Activated CD4-positive, alpha-beta memory T cell treated with anti-CD3 and anti-CD28 coated beads for 36 hours (primary cell): ENCODE data around the gene PIM2. TPM values are rescaled to one million over a fixed set of nuclear protein-coding genes. Genes with fewer than 3 reads are reported as not detected.

ENCODE experiments used
- CTCF ChIA-PET: fragments of 350-600 bp; sonication (Branson Sonifier 250); formaldehyde crosslinking; loops from one replicate; lab custom pipeline; 2021; ENCODE audit warnings: antibody characterized with exemption, inconsistent platforms; lab: Charles Lee
- POLR2A ChIA-PET: fragments of 350-600 bp; sonication (Branson Sonifier 250); formaldehyde crosslinking; loops from one replicate; lab custom pipeline; 2021; ENCODE audit warnings: antibody characterized with exemption; lab: Charles Lee
- DNase-seq: peaks from one replicate; pipeline ENCODE4 v3.0.0-alpha.2; 2020
- H3K27ac Mint-ChIP-seq: one replicate; pipeline ENCODE4 v1.8.0; 2021; ENCODE audit warnings: mixed read lengths
- H3K27me3 Mint-ChIP-seq: one replicate; pipeline ENCODE4 v1.8.0; 2021; ENCODE audit warnings: mixed read lengths
- H3K36me3 Mint-ChIP-seq: one replicate; pipeline ENCODE4 v1.8.0; 2021; ENCODE audit warnings: mixed read lengths
- H3K4me1 Mint-ChIP-seq: one replicate; pipeline ENCODE4 v1.8.0; 2021; ENCODE audit warnings: low read depth, mixed read lengths
- H3K4me3 Mint-ChIP-seq: one replicate; pipeline ENCODE4 v1.8.0; 2021; ENCODE audit warnings: mild to moderate bottlenecking, mixed read lengths
- H3K9me3 Mint-ChIP-seq: one replicate; pipeline ENCODE4 v1.8.0; 2021; ENCODE audit warnings: mixed read lengths
- intact Hi-C: fragments of 100-400 bp; cut with micrococcal nuclease; formaldehyde crosslinking; loops from one replicate; pipeline ENCODE4 v1.15.1; 2023
- total RNA-seq, 2 experiments: library from RNA; stranded (reverse); gene quantifications; one replicate each; pipeline ENCODE4 v1.2.3, GENCODE V29; 2021

PIM2 gene
- 100 to 1,000 TPM; 386 to 401 TPM for total RNA-seq

- Mint-ChIP-seq H3K27me3 (peaks cover 4% of the 10 kb centered on the region), H3K36me3 (peaks cover 75% of the 10 kb centered on the region), H3K9me3 (no peaks in the 10 kb centered on the region), H3K4me3 (peak within 1 kb of the TSS; percentile 98), H3K27ac (peak within 1 kb of the TSS; percentile 99), H3K4me1 (peaks cover 41% of the 10 kb centered on the region)
- ChIA-PET POLR2A (interaction anchor here (0.6 to 8.8 kb wide), 7 partner anchors 8 to 321 kb away, joined by 3 to 286 read pairs (median 5); no protein-coding TSS in a partner anchor), CTCF (interaction anchor here (0.6 to 1.6 kb wide), 4 partner anchors 19 to 27 kb away, joined by 3 to 6 read pairs (median 6); no protein-coding TSS in a partner anchor)
- DNase-seq: peak; percentile 94
- intact Hi-C loops: loop anchor here (1.0 to 10.0 kb wide), 8 partner anchors 19 to 379 kb away; partner anchors contain the start of genes HDAC6, PQBP1, TBC1D25 and TFE3
Measured at GRCh38 chrX:48918643-48919340, at the start of gene PIM2. PIM2 (minus strand) TSS chrX:48919024; CDS start chrX:48918834, 190 bp downstream.

GRCh38 chrX:48968377-48968776 lies 49.6 kb upstream of the PIM2 start:
- intact Hi-C loops: no loop called here
- Mint-ChIP-seq H3K4me1 (peaks cover 16% of the 10 kb centered on the region), H3K36me3 (no peaks in the 10 kb centered on the region), H3K9me3 (no peaks in the 10 kb centered on the region), H3K4me3 (no peak overlapping the region), H3K27me3 (no peaks in the 10 kb centered on the region), H3K27ac (no peak overlapping the region)
- no peak for DNase-seq
- ChIA-PET CTCF (no interaction called here), POLR2A (no interaction called here)

- Mint-ChIP-seq H3K27me3 (no peaks in the 10 kb centered on the region), H3K36me3 (no peaks in the 10 kb centered on the region), H3K4me3 (no peak overlapping the region), H3K4me1 (peaks cover 3% of the 10 kb centered on the region), H3K27ac (no peak overlapping the region), H3K9me3 (no peaks in the 10 kb centered on the region)
- POLR2A ChIA-PET: no interaction called here
- intact Hi-C loops: no loop called here
- no peak for DNase-seq
- CTCF ChIA-PET: no interaction called here
Measured at GRCh38 chrX:48966796-48967579, 48.2 kb upstream of the PIM2 start.

- no peaks in the 10 kb centered on the region for H3K27me3 Mint-ChIP-seq
- ChIA-PET POLR2A (no interaction called here), CTCF (no interaction called here)
- H3K4me3 Mint-ChIP-seq: no peak overlapping the region
- intact Hi-C loops: no loop called here
- H3K36me3 Mint-ChIP-seq: no peaks in the 10 kb centered on the region
- no peaks in the 10 kb centered on the region for H3K4me1 Mint-ChIP-seq
- H3K27ac Mint-ChIP-seq: no peak overlapping the region
- DNase-seq: no peak
- no peaks in the 10 kb centered on the region for H3K9me3 Mint-ChIP-seq
Measured at GRCh38 chrX:48965959-48966358, 47.1 kb upstream of the PIM2 start.

GRCh38 chrX:48961585-48962091 lies 42.8 kb upstream of the PIM2 start:
- H3K4me3 Mint-ChIP-seq: no peak overlapping the region
- POLR2A ChIA-PET: no interaction called here
- no peaks in the 10 kb centered on the region for H3K9me3 Mint-ChIP-seq
- H3K27ac Mint-ChIP-seq: no peak overlapping the region
- DNase-seq: no peak
- peaks cover 10% of the 10 kb centered on the region for H3K4me1 Mint-ChIP-seq
- CTCF ChIA-PET: no interaction called here
- peaks cover 4% of the 10 kb centered on the region for H3K36me3 Mint-ChIP-seq
- intact Hi-C loops: no loop called here
- no peaks in the 10 kb centered on the region for H3K27me3 Mint-ChIP-seq

GRCh38 chrX:48960291-48960690 lies 41.5 kb upstream of the PIM2 start:
- no peaks in the 10 kb centered on the region for H3K27me3 Mint-ChIP-seq
- H3K27ac Mint-ChIP-seq: peak overlapping the region; percentile 52
- DNase-seq: no peak
- no peaks in the 10 kb centered on the region for H3K9me3 Mint-ChIP-seq
- CTCF ChIA-PET: interaction anchor here (1.0 kb wide), 1 partner anchor 23 kb away, joined by 3 read pairs; no protein-coding TSS in a partner anchor
- peaks cover 10% of the 10 kb centered on the region for H3K36me3 Mint-ChIP-seq
- intact Hi-C loops: no loop called here
- peaks cover 12% of the 10 kb centered on the region for H3K4me1 Mint-ChIP-seq
- POLR2A ChIA-PET: no interaction called here
- no peak overlapping the region for H3K4me3 Mint-ChIP-seq

GRCh38 chrX:48958635-48959094 lies 39.8 kb upstream of the PIM2 start:
- Mint-ChIP-seq H3K36me3 (peaks cover 19% of the 10 kb centered on the region), H3K9me3 (no peaks in the 10 kb centered on the region), H3K27me3 (no peaks in the 10 kb centered on the region), H3K27ac (peak overlapping the region; percentile 100), H3K4me1 (peaks cover 25% of the 10 kb centered on the region), H3K4me3 (peak overlapping the region; percentile 99)
- ChIA-PET POLR2A (interaction anchor here (0.6 to 1.8 kb wide), 11 partner anchors 12 to 282 kb away, joined by 3 to 5 read pairs (median 3); partner anchors contain the start of genes GRIPAP1 and PIM2), CTCF (interaction anchor here (0.6 to 1.6 kb wide), 5 partner anchors 12 to 1869 kb away, joined by 3 to 7 read pairs (median 5); no protein-coding TSS in a partner anchor)
- intact Hi-C loops: loop anchor here (1.0 to 10.0 kb wide), 6 partner anchors 39 to 309 kb away; partner anchors contain the start of genes GRIPAP1, HDAC6, PIM2 and PPP1R3F
- peak; percentile 57 for DNase-seq

- Mint-ChIP-seq H3K9me3 (no peaks in the 10 kb centered on the region), H3K4me1 (peaks cover 32% of the 10 kb centered on the region), H3K27ac (peak overlapping the region; percentile 100), H3K36me3 (peaks cover 19% of the 10 kb centered on the region), H3K4me3 (peak overlapping the region; percentile 99), H3K27me3 (no peaks in the 10 kb centered on the region)
- CTCF ChIA-PET: interaction anchor here (0.6 to 1.6 kb wide), 5 partner anchors 12 to 1868 kb away, joined by 3 to 7 read pairs (median 5); no protein-coding TSS in a partner anchor
- POLR2A ChIA-PET: interaction anchor here (0.7 to 2.0 kb wide), 11 partner anchors 12 to 282 kb away, joined by 3 to 11 read pairs (median 3); partner anchors contain the start of genes GRIPAP1, PIM2 and SLC35A2
- intact Hi-C loops: loop anchor here (1.0 to 10.0 kb wide), 7 partner anchors 21 to 309 kb away; partner anchors contain the start of genes GRIPAP1, HDAC6, PIM2 and PPP1R3F
- peak; percentile 95 for DNase-seq
Measured at GRCh38 chrX:48957827-48958634, 39.2 kb upstream of the PIM2 start.

- DNase-seq: peak; percentile 80
- Mint-ChIP-seq H3K9me3 (no peaks in the 10 kb centered on the region), H3K4me3 (peak within 1 kb of the TSS; percentile 99), H3K4me1 (peaks cover 37% of the 10 kb centered on the region), H3K36me3 (peaks cover 19% of the 10 kb centered on the region), H3K27me3 (no peaks in the 10 kb centered on the region), H3K27ac (peak within 1 kb of the TSS; percentile 100)
- intact Hi-C loops: loop anchor here (2.0 to 10.0 kb wide), 4 partner anchors 21 to 310 kb away; partner anchors contain the start of genes HDAC6 and PPP1R3F
- ChIA-PET POLR2A (interaction anchor here (1.0 to 2.0 kb wide), 5 partner anchors 11 to 173 kb away, joined by 3 to 11 read pairs (median 3); partner anchors contain the start of gene SLC35A2), CTCF (interaction anchor here (1.6 kb wide), 1 partner anchor 11 kb away, joined by 4 read pairs; no protein-coding TSS in a partner anchor)
Measured at GRCh38 chrX:48957477-48957826, 38.6 kb upstream of the PIM2 start, which contains the start of gene OTUD5. OTUD5 (minus strand) TSS chrX:48957607; CDS start chrX:48957570, 37 bp downstream.

- H3K9me3 Mint-ChIP-seq: no peaks in the 10 kb centered on the region
- intact Hi-C loops: loop anchor here (2.0 to 10.0 kb wide), 4 partner anchors 20 to 310 kb away; partner anchors contain the start of genes HDAC6 and PPP1R3F
- POLR2A ChIA-PET: interaction anchor here (0.6 to 2.0 kb wide), 5 partner anchors 17 to 172 kb away, joined by 3 to 11 read pairs (median 4); partner anchors contain the start of gene SLC35A2
- DNase-seq: peak; percentile 72
- peak overlapping the region; percentile 88 for H3K27ac Mint-ChIP-seq
- H3K4me1 Mint-ChIP-seq: peaks cover 43% of the 10 kb centered on the region
- CTCF ChIA-PET: interaction anchor here (1.3 kb wide), 1 partner anchor 11 kb away, joined by 5 read pairs; no protein-coding TSS in a partner anchor
- H3K27me3 Mint-ChIP-seq: no peaks in the 10 kb centered on the region
- peaks cover 19% of the 10 kb centered on the region for H3K36me3 Mint-ChIP-seq
- H3K4me3 Mint-ChIP-seq: peak overlapping the region; percentile 85
Measured at GRCh38 chrX:48956728-48957414, 38.0 kb upstream of the PIM2 start.
